IMR-90 (cell line): ENCODE measurements around the gene C7orf57. TPM values are rescaled to one million over a fixed set of nuclear protein-coding genes. Genes with fewer than 3 reads are reported as not detected.

Experiments
- ATAC-seq: fragments of 200-7000 bp; cut with Tn5 transposase; 2 replicates; pipeline ENCODE4 v1.9.1; 2020; ENCODE audit warnings: low read depth, mild to moderate bottlenecking, moderate library complexity
- BruUV-seq: library from RNA; stranded (reverse); fragments of 400-500 nt; replicated peaks from 2 replicates; lab custom pipeline; 2021; lab: Mats Ljungman, UMichigan
- CTCF ChIA-PET: fragments of 300-600 bp; formaldehyde crosslinking; extraction: SDS; loops from one replicate; lab custom pipeline; 2021; ENCODE audit warnings: antibody characterized with exemption; lab: Yijun Ruan, JAX
- POLR2A ChIA-PET: fragments of 300-600 bp; sonication (Branson Sonifier 250); formaldehyde crosslinking; loops from one replicate; lab custom pipeline; 2022; ENCODE audit warnings: antibody characterized with exemption; ENCODE audit not compliant: unreplicated experiment; lab: Charles Lee
- DNase-seq: peaks from one replicate; pipeline ENCODE4 v3.0.0; 2013
- H2AFZ ChIP-seq: replicated peaks from 2 replicates; pipeline ENCODE3; 2013; ENCODE audit warnings: low read length, mild to moderate bottlenecking; ENCODE audit not compliant: poor library complexity
- H2AK5ac ChIP-seq: 2 replicates; pipeline ENCODE4 v1.6.1; 2013; ENCODE audit warnings: low read depth, low read length, inconsistent platforms
- H2AK9ac ChIP-seq: replicated peaks from 2 replicates; pipeline ENCODE3; 2013; ENCODE audit warnings: mild to moderate bottlenecking, low read depth, low read length, moderate library complexity; ENCODE audit not compliant: poor library complexity
- H2BK120ac ChIP-seq: 2 replicates; pipeline ENCODE4 v1.6.1; 2013; ENCODE audit warnings: low read depth, low read length, inconsistent platforms
- H2BK15ac ChIP-seq: 3 replicates; pipeline ENCODE4 v1.6.1; 2013; ENCODE audit warnings: low read depth, low read length, inconsistent platforms
- H2BK20ac ChIP-seq: 2 replicates; pipeline ENCODE4 v1.6.1; 2013; ENCODE audit warnings: low read depth, mild to moderate bottlenecking, inconsistent platforms, low read length, moderate library complexity
- H2BK5ac ChIP-seq: 2 replicates; pipeline ENCODE4 v1.6.1; 2013; ENCODE audit warnings: mild to moderate bottlenecking, low read depth, low read length, inconsistent platforms; ENCODE audit not compliant: poor library complexity, severe bottlenecking
- H3K14ac ChIP-seq: replicated peaks from 2 replicates; pipeline ENCODE4 v1.6.1; 2013; ENCODE audit warnings: low read depth, low read length, inconsistent platforms
- H3K18ac ChIP-seq: 2 replicates; pipeline ENCODE4 v1.6.1; 2013; ENCODE audit warnings: low read depth, low read length, control low read depth
- H3K23ac ChIP-seq: 2 replicates; pipeline ENCODE4 v1.6.1; 2013; ENCODE audit warnings: low read depth, low read length, inconsistent platforms
- H3K27ac ChIP-seq: 2 replicates; pipeline ENCODE4 v1.5.1; 2013; ENCODE audit warnings: mild to moderate bottlenecking, control low read depth, low read length; ENCODE audit not compliant: insufficient read depth
- H3K27me3 ChIP-seq: 2 replicates; pipeline ENCODE4 v1.6.1; 2013; ENCODE audit warnings: low read length; ENCODE audit not compliant: control insufficient read depth, insufficient read depth
- H3K36me3 ChIP-seq: 2 replicates; pipeline ENCODE4 v1.6.1; 2013; ENCODE audit warnings: low read length, mixed read lengths; ENCODE audit not compliant: control insufficient read depth, insufficient read depth
- H3K4ac ChIP-seq: 2 replicates; pipeline ENCODE4 v1.6.1; 2013; ENCODE audit warnings: low read depth, low read length, inconsistent platforms
- H3K4me1 ChIP-seq: 2 replicates; pipeline ENCODE4 v1.6.1; 2013; ENCODE audit warnings: low read length, mixed read lengths; ENCODE audit not compliant: control insufficient read depth, insufficient read depth
- H3K4me2 ChIP-seq: 2 replicates; pipeline ENCODE4 v1.6.1; 2013; ENCODE audit warnings: low read depth, mild to moderate bottlenecking, control low read depth, low read length, moderate library complexity
- H3K4me3 ChIP-seq: 2 replicates; pipeline ENCODE4 v1.5.1; 2013; ENCODE audit warnings: low read depth, mild to moderate bottlenecking, control low read depth, low read length, moderate library complexity; ENCODE audit not compliant: insufficient read depth
- H3K56ac ChIP-seq: 2 replicates; pipeline ENCODE4 v1.6.1; 2013; ENCODE audit warnings: low read length, inconsistent platforms; ENCODE audit not compliant: insufficient read depth; ENCODE audit errors: extremely low read depth
- H3K79me1 ChIP-seq, 2 experiments: 2 replicates each; pipeline ENCODE4 v1.6.1; 2013; ENCODE audit warnings: low read length in 2 of 2, inconsistent platforms in 1 of 2, low read depth in 1 of 2
- H3K9ac ChIP-seq: 2 replicates; pipeline ENCODE4 v1.6.1; 2013; ENCODE audit warnings: low read depth, low read length, control low read depth
- H3K9me1 ChIP-seq: 2 replicates; pipeline ENCODE4 v1.6.1; 2013; ENCODE audit warnings: low read length, inconsistent platforms; ENCODE audit not compliant: insufficient read depth
- H3K9me3 ChIP-seq: 2 replicates; pipeline ENCODE4 v1.6.1; 2013; ENCODE audit warnings: low read length; ENCODE audit not compliant: control insufficient read depth, insufficient read depth
- H4K20me1 ChIP-seq: 2 replicates; pipeline ENCODE4 v1.6.1; 2013; ENCODE audit warnings: low read length, inconsistent platforms; ENCODE audit not compliant: insufficient read depth
- H4K5ac ChIP-seq: 2 replicates; pipeline ENCODE4 v1.6.1; 2013; ENCODE audit warnings: mild to moderate bottlenecking, low read depth, low read length, control low read depth
- H4K8ac ChIP-seq, 2 experiments: 2 replicates each; pipeline ENCODE4 v1.6.1; 2013; ENCODE audit warnings: low read depth in 2 of 2, low read length in 2 of 2, control low read depth in 1 of 2, inconsistent platforms in 1 of 2
- H4K91ac ChIP-seq: 2 replicates; pipeline ENCODE4 v1.6.1; 2013; ENCODE audit warnings: low read depth, low read length, inconsistent platforms; ENCODE audit not compliant: insufficient read depth
- BHLHE40 ChIP-seq: fragments of 150-350 bp; IDR thresholded peaks from 2 replicates; pipeline ENCODE4 v1.6.1; 2016; ENCODE audit warnings: mild to moderate bottlenecking, low read depth, low read length
- CEBPB ChIP-seq: IDR thresholded peaks from 2 replicates; pipeline ENCODE4 v1.6.1; 2012; ENCODE audit warnings: low read depth, low read length, improper control_type of control experiment
- CHD1 ChIP-seq: IDR thresholded peaks from 2 replicates; pipeline ENCODE4 v1.6.1; 2012; ENCODE audit warnings: low read depth, low read length, improper control_type of control experiment
- CTCF ChIP-seq: conservative IDR thresholded peaks from 2 replicates; pipeline ENCODE4 v1.5.1; 2012; ENCODE audit warnings: mild to moderate bottlenecking, low read depth, low read length, improper control_type of control experiment
- ELK1 ChIP-seq: fragments of 150-350 bp; IDR thresholded peaks from 2 replicates; pipeline ENCODE4 v1.6.1; 2016; ENCODE audit warnings: low read depth, mild to moderate bottlenecking, low read length, moderate library complexity, borderline replicate concordance
- FOS ChIP-seq: fragments of 150-350 bp; IDR thresholded peaks from 2 replicates; pipeline ENCODE4 v1.6.1; 2016; ENCODE audit warnings: low read depth, low read length
- MAFK ChIP-seq: IDR thresholded peaks from 2 replicates; pipeline ENCODE4 v1.6.1; 2012; ENCODE audit warnings: low read depth, low read length, improper control_type of control experiment
- MAZ ChIP-seq: IDR thresholded peaks from 2 replicates; pipeline ENCODE4 v1.6.1; 2012; ENCODE audit warnings: low read depth, mild to moderate bottlenecking, low read length, improper control_type of control experiment, moderate library complexity, borderline replicate concordance
- MXI1 ChIP-seq: IDR thresholded peaks from 2 replicates; pipeline ENCODE4 v1.6.1; 2012; ENCODE audit warnings: low read depth, mild to moderate bottlenecking, low read length, moderate library complexity, borderline replicate concordance
- NFE2L2 ChIP-seq: fragments of 150-350 bp; IDR thresholded peaks from 2 replicates; pipeline ENCODE4 v1.6.1; 2016; ENCODE audit warnings: low read depth, mild to moderate bottlenecking, low read length
- POLR2A ChIP-seq: IDR thresholded peaks from 2 replicates; pipeline ENCODE4 v1.6.1; 2012; ENCODE audit warnings: mild to moderate bottlenecking, low read depth, low read length
- RAD21 ChIP-seq: IDR thresholded peaks from 2 replicates; pipeline ENCODE4 v1.6.1; 2012; ENCODE audit warnings: low read length, improper control_type of control experiment
- RCOR1 ChIP-seq: IDR thresholded peaks from 2 replicates; pipeline ENCODE4 v1.6.1; 2012; ENCODE audit warnings: mild to moderate bottlenecking, low read length, improper control_type of control experiment; ENCODE audit not compliant: insufficient replicate concordance
- RFX5 ChIP-seq: IDR thresholded peaks from 2 replicates; pipeline ENCODE4 v1.8.0; 2012; ENCODE audit warnings: low read depth, mild to moderate bottlenecking, low read length, moderate library complexity
- SMC3 ChIP-seq: fragments of 150-350 bp; IDR thresholded peaks from 2 replicates; pipeline ENCODE4 v1.6.1; 2016; ENCODE audit warnings: low read depth, mild to moderate bottlenecking, antibody characterized with exemption, low read length, moderate library complexity
- USF2 ChIP-seq: fragments of 150-350 bp; IDR thresholded peaks from 2 replicates; pipeline ENCODE4 v1.6.1; 2017; ENCODE audit warnings: mild to moderate bottlenecking, antibody characterized with exemption, low read length, low read depth
- WGBS, 2 experiments: methylation state at CpG; one replicate each; pipeline versions ENCODE4 v1.1.5 to v1.1.7; 2013; ENCODE audit warnings: missing lambda C conversion rate in 2 of 2; ENCODE audit not compliant: insufficient read length in 1 of 2; ENCODE audit errors: extremely low coverage in 2 of 2; 5-methylcytosine and 5-hydroxymethylcytosine counted together
- dilution Hi-C: fragments of 300-500 bp; cut with HindIII; formaldehyde crosslinking; loops from one replicate; pipeline ENCODE4 v1.14.3; 2018; ENCODE audit warnings: low sequenced_read_pairs; ENCODE audit not compliant: unreplicated experiment
- in situ Hi-C: fragments of 300-500 bp; cut with MboI; formaldehyde crosslinking; loops from 3 replicates; pipeline ENCODE4 v1.14.3; 2019; ENCODE audit warnings: low sequenced_read_pairs, inconsistent platforms, mixed read lengths
- intact Hi-C: fragments of 100-400 bp; cut with micrococcal nuclease; formaldehyde crosslinking; loops from 2 replicates; pipeline ENCODE4 v1.10.0; 2022
- polyA plus RNA-seq, 3 experiments: library from polyadenylated mRNA; depleted of rRNA; stranded (reverse); fragments of >200 nt; gene quantifications; 2 replicates each; pipeline ENCODE4 v1.2.3, GENCODE V29; 2012; ENCODE audit warnings: low replicate concordance in 1 of 3
- total RNA-seq: library from RNA; depleted of rRNA; stranded (reverse); fragments of >200 nt; gene quantifications from 2 replicates; pipeline ENCODE4 v1.2.3, GENCODE V29; 2012

Gene C7orf57
- total and polyA plus RNA-seq, 2 of the 4 experiments (the other 2 are of a cell fraction): not detected

GRCh38 chr7:48077423-48077822 lies 42.1 kb downstream of the C7orf57 start:
- H2BK5ac ChIP-seq: no peak overlapping the region
- no peak overlapping the region for H3K4ac ChIP-seq
- no peak overlapping the region for H4K8ac ChIP-seq
- POLR2A ChIA-PET: no interaction called here
- H4K5ac ChIP-seq: no peak overlapping the region
- no TSS peak for BruUV-seq
- H2BK20ac ChIP-seq: no peak overlapping the region
- no peak overlapping the region for H3K27ac ChIP-seq
- no peak overlapping the region for H3K18ac ChIP-seq
- no peak overlapping the region for H2AK9ac ChIP-seq
- intact Hi-C loops (no loop called here), dilution Hi-C loops (no loop called here), in situ Hi-C loops (no loop called here)
- H3K79me1 ChIP-seq: no peaks in the 10 kb centered on the region
- no peak overlapping the region for H3K14ac ChIP-seq
- H2BK120ac ChIP-seq: no peak overlapping the region
- H2AK5ac ChIP-seq: no peak overlapping the region
- H3K36me3 ChIP-seq: no peaks in the 10 kb centered on the region
- H4K20me1 ChIP-seq: no peaks in the 10 kb centered on the region
- no peak overlapping the region for H4K91ac ChIP-seq
- DNase-seq: no peak
- H3K9me1 ChIP-seq: no peaks in the 10 kb centered on the region
- no peaks in the 10 kb centered on the region for H3K27me3 ChIP-seq
- no peaks in the 10 kb centered on the region for H3K4me1 ChIP-seq
- no peak for TF ChIP-seq CHD1
- no peak for TF ChIP-seq USF2
- no peak for TF ChIP-seq BHLHE40
- no peak for TF ChIP-seq CTCF
- no peak for TF ChIP-seq MAFK
- TF ChIP-seq RFX5: no peak
- no peak for TF ChIP-seq SMC3
- TF ChIP-seq MXI1: no peak
- TF ChIP-seq RAD21: no peak
- TF ChIP-seq CEBPB: no peak
- TF ChIP-seq ELK1: no peak
- no peak for TF ChIP-seq MAZ
- no peak for TF ChIP-seq FOS
- TF ChIP-seq RCOR1: no peak
- no peak for TF ChIP-seq NFE2L2
- no peak for TF ChIP-seq POLR2A
- no peak overlapping the region for H2AFZ ChIP-seq
- H3K4me3 ChIP-seq: no peak overlapping the region
- CTCF ChIA-PET: interaction anchor here (0.5 to 1.1 kb wide), 2 partner anchors 57 to 68 kb away, joined by 3 read pairs; no protein-coding TSS in a partner anchor
- no peak overlapping the region for H3K56ac ChIP-seq
- ATAC-seq: no peak
- H3K9ac ChIP-seq: no peak overlapping the region
- no peaks in the 10 kb centered on the region for H3K9me3 ChIP-seq
- H3K23ac ChIP-seq: no peak overlapping the region
- H3K4me2 ChIP-seq: no peak overlapping the region
- WGBS, 2 experiments: no CpG with 5 or more reads among the region's 1 CpG
- H2BK15ac ChIP-seq: no peak overlapping the region
